ENCODE measurements around the gene ARFIP1. TPM values are rescaled to one million over a fixed set of nuclear protein-coding genes. Genes with fewer than 3 reads are reported as not detected.

ARFIP1 gene
- total and polyA plus RNA-seq, 8 donors: 9.2 to 20.6 (median 11.3) TPM

DNA sequence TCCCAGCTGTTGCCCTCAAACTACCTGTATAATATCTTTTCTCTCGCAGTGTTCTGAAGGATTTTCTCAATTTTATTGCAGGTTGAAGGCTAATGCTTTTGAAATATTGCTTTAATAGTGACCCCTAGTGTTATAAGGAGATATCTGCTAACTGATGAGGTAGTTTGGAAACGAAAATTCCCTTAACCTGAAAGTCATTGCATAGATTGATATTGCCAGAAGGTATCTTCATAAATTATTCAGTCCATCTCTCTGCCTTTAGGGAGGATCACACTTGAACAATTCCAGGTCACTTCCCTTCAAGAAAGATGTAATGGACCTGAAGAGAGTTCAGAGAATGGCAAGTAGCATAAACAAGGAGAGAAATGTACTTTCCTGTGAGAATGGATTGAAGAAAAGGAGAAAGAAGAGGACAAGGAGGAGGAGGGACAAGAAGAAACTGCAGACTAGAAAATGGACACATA is 44.3 kb upstream of the ARFIP1 start:
- TF ChIP-seq, protein P1, sequence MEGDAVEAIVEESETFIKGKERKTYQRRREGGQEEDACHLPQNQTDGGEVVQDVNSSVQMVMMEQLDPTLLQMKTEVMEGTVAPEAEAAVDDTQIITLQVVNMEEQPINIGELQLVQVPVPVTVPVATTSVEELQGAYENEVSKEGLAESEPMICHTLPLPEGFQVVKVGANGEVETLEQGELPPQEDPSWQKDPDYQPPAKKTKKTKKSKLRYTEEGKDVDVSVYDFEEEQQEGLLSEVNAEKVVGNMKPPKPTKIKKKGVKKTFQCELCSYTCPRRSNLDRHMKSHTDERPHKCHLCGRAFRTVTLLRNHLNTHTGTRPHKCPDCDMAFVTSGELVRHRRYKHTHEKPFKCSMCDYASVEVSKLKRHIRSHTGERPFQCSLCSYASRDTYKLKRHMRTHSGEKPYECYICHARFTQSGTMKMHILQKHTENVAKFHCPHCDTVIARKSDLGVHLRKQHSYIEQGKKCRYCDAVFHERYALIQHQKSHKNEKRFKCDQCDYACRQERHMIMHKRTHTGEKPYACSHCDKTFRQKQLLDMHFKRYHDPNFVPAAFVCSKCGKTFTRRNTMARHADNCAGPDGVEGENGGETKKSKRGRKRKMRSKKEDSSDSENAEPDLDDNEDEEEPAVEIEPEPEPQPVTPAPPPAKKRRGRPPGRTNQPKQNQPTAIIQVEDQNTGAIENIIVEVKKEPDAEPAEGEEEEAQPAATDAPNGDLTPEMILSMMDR (IDR thresholded peaks at IDR 0.05): peak in 2 of 4 donors; percentile 32 to 34
- H3K9me3 ChIP-seq: no peaks in the 10 kb centered on the region
- intact Hi-C loops (cut with DNase I): no loop called here
- H3K27me3 ChIP-seq: no peaks in the 10 kb centered on the region
- ATAC-seq (peak in 3 of 4 donors; percentile 56 to 77 (median 59)), DNase-seq (no peak), FAIRE-seq (no peak)
- no peaks in the 10 kb centered on the region for H3K36me3 ChIP-seq
- 6 to 7% methylated on average over 2 of the region's 2 CpGs for WGBS, 2 donors
- H3K4me1 ChIP-seq: no peaks in the 10 kb centered on the region
- H3K4me3 ChIP-seq: no peak overlapping the region
- H3K27ac ChIP-seq: no peak overlapping the region

DNA sequence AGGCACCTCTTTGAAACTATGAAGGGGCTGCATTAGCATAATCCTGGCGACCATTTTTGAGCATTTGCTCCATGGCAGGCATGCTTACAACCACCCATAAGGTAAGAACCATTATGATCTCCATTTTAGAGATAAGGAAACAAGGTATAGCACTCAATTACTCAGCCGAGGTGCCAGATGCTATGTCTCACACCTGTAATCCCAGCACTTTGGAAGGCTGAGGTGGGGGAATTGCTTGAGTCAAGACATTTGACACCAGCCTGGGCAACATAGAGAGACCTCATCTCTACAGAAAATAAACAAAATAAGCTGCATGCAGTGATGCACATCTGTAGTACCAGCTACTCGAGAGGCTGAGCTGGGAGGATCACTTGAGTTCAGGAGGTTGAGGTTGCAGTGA is 43.8 kb upstream of the ARFIP1 start:
- 51 to 55% methylated on average over 3 of the region's 3 CpGs for WGBS, 2 donors
- Histone ChIP-seq H3K36me3 (no peaks in the 10 kb centered on the region), H3K4me1 (no peaks in the 10 kb centered on the region), H3K27me3 (no peaks in the 10 kb centered on the region), H3K9me3 (no peaks in the 10 kb centered on the region), H3K27ac (no peak overlapping the region), H3K4me3 (no peak overlapping the region)
- ATAC-seq: no peak
- DNase-seq: no peak
- intact Hi-C loops (cut with DNase I): no loop called here
- TF ChIP-seq, protein P1 (IDR thresholded peaks at IDR 0.05): no peak
- no peak for FAIRE-seq

DNA sequence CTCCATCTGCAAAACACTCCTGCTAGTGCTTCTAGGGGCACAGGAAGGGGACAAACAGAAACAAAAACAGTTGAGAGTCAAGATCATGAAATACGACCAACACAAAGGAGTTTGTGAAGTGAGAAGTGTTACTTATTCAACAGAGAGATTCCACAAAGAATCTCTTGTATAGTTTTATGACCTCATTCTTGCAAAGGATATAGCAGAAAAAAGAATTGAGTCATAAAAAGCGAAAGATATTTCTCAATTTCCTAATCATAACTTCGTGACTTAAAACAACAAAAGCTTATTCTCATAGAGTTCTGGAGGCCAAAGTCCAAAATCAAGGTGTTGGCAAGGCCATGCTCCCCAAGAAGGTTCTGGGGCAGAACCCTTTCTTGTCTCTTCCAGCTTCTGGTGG is 40.9 kb upstream of the ARFIP1 start:
- Histone ChIP-seq H3K9me3 (no peaks in the 10 kb centered on the region), H3K27me3 (no peaks in the 10 kb centered on the region), H3K36me3 (no peaks in the 10 kb centered on the region), H3K4me1 (no peaks in the 10 kb centered on the region), H3K27ac (no peak overlapping the region), H3K4me3 (no peak overlapping the region)
- TF ChIP-seq, protein P1 (IDR thresholded peaks at IDR 0.05): no peak
- ATAC-seq: peak in 3 of 4 donors; percentile 26 to 48 (median 34)
- no peak for FAIRE-seq
- WGBS, 2 donors: 18 to 20% methylated on average over 3 of the region's 3 CpGs
- intact Hi-C loops (cut with DNase I): no loop called here
- DNase-seq: no peak

DNA sequence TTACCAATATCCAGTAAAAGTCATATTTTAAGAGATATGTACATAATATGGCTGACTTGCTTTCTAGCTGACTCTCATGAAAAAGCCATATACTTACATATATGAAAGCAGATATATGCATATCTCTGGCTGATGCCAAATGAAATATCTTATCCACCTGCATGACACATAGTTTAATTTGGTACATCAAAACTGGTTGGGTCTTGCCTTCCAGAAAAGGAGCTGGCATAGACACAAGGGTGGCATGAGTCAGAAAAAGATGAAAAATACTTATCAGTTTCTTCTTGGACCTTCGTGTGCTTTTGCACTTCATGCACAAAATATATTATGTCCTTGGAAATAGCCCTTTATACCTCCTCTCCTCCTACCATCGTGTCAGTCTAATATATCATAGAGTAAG is 32.3 kb upstream of the ARFIP1 start:
- ATAC-seq (no peak), DNase-seq (no peak), FAIRE-seq (no peak)
- intact Hi-C loops (cut with DNase I): no loop called here
- no peaks in the 10 kb centered on the region for H3K4me1 ChIP-seq
- H3K36me3 ChIP-seq: no peaks in the 10 kb centered on the region
- WGBS, 2 donors: 44 to 55% methylated on average over 2 of the region's 2 CpGs
- no peaks in the 10 kb centered on the region for H3K27me3 ChIP-seq
- H3K27ac ChIP-seq: no peak overlapping the region
- no peak overlapping the region for H3K4me3 ChIP-seq
- H3K9me3 ChIP-seq: no peaks in the 10 kb centered on the region
- TF ChIP-seq, protein P1 (IDR thresholded peaks at IDR 0.05): no peak

DNA sequence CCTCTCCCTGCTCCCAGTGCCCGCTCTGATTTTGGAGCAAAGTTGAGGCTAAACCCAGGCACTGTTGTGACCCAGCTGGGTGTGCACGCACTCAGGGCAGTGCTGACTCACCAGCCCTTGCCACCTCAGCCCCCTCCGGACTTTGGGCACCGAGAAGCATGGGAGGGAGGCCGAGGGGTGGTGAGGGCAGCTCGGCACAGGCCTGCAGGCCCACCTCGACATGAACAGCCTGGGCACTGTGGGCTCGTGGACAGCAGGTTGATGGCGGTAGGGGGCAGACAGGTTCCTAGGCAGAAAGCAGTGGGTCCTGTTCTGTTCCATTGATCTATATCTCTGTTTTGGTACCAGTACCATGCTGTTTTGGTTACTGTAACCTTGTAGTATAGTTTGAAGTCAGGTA is 31.1 kb upstream of the ARFIP1 start:
- TF ChIP-seq, protein P1 (IDR thresholded peaks at IDR 0.05): no peak
- FAIRE-seq: no peak
- Histone ChIP-seq H3K27ac (no peak overlapping the region), H3K27me3 (no peaks in the 10 kb centered on the region), H3K9me3 (no peaks in the 10 kb centered on the region), H3K36me3 (no peaks in the 10 kb centered on the region), H3K4me3 (no peak overlapping the region), H3K4me1 (no peaks in the 10 kb centered on the region)
- ATAC-seq: no peak
- no peak for DNase-seq
- 88 to 93% methylated on average over 9 of the region's 9 CpGs for WGBS, 2 donors
- intact Hi-C loops (cut with DNase I): no loop called here
